ENCODE data around the gene NR2E3. TPM values are rescaled to one million over a fixed set of nuclear protein-coding genes. Genes with fewer than 3 reads are reported as not detected.

Gene NR2E3
- polyA plus RNA-seq, 3 donors, result not detected

DNA sequence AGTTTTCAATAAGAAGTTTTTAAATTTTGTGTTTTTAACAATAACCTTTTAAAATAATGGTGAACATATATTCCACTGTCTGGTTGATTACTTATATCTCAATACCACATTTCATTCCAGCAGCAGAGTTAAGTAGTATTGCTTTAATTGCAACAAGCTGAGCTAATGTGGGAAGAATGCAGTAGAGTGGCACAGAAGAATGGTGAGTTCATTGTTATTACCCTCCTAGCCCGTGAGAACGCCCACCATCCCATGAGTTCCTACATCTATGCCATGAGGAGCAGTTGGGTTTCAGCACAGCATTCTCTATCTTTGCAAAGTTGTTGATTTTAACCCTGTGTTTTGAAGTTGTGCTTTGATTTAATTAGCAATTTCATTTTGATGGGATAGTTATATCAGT lies 17.8 kb upstream of the NR2E3 start:
- Mint-ChIP-seq H3K27ac (no peak overlapping the region), H3K27me3 (ENCODE audit: low read depth in 3 of 3) (peaks cover 0 to 6% (median 4%) of the 10 kb centered on the region in 3 donors), H3K36me3 (no peaks in the 10 kb centered on the region), H3K4me3 (no peak overlapping the region), H3K4me1 (no peaks in the 10 kb centered on the region), H3K9me3 (peaks cover 0 to 4% (median 0%) of the 10 kb centered on the region in 7 donors)
- Histone ChIP-seq H3K27me3 (ENCODE audit: control insufficient read depth in 2 of 2, insufficient read depth in 2 of 2, low read length in 2 of 2) (no peaks in the 10 kb centered on the region), H2AFZ (ENCODE audit: insufficient read depth, low read depth, low read length, poor library complexity, severe bottlenecking) (no peak overlapping the region), H3K36me3 (replicated peaks in 1 of 2; ENCODE audit: control insufficient read depth in 1 of 2, insufficient read depth in 2 of 2, low read length in 2 of 2) (no peaks in the 10 kb centered on the region), H3K79me2 (ENCODE audit: insufficient read depth, low read length) (no peaks in the 10 kb centered on the region), H3K4me1 (ENCODE audit: control insufficient read depth in 1 of 2, insufficient read depth in 2 of 2, low read length in 2 of 2) (no peaks in the 10 kb centered on the region), H3K9ac (ENCODE audit: insufficient read depth, low read length, poor library complexity, severe bottlenecking) (no peak overlapping the region), H3K27ac (ENCODE audit: low read depth in 1 of 2, low read length in 2 of 2) (no peak overlapping the region), H3K4me2 (replicated peaks; ENCODE audit: extremely low read depth, low read length, poor library complexity, severe bottlenecking) (no peak overlapping the region), H4K20me1 (ENCODE audit: insufficient read depth, low read length) (no peaks in the 10 kb centered on the region), H3K9me3 (replicated peaks in 1 of 2; ENCODE audit: control insufficient read depth in 1 of 2, insufficient read depth in 1 of 2, low read length in 2 of 2) (no peaks in the 10 kb centered on the region), H3K4me3 (replicated peaks in 1 of 3; ENCODE audit: low read depth in 2 of 3, low read length in 3 of 3) (no peak overlapping the region)
- TF ChIP-seq, protein P1, sequence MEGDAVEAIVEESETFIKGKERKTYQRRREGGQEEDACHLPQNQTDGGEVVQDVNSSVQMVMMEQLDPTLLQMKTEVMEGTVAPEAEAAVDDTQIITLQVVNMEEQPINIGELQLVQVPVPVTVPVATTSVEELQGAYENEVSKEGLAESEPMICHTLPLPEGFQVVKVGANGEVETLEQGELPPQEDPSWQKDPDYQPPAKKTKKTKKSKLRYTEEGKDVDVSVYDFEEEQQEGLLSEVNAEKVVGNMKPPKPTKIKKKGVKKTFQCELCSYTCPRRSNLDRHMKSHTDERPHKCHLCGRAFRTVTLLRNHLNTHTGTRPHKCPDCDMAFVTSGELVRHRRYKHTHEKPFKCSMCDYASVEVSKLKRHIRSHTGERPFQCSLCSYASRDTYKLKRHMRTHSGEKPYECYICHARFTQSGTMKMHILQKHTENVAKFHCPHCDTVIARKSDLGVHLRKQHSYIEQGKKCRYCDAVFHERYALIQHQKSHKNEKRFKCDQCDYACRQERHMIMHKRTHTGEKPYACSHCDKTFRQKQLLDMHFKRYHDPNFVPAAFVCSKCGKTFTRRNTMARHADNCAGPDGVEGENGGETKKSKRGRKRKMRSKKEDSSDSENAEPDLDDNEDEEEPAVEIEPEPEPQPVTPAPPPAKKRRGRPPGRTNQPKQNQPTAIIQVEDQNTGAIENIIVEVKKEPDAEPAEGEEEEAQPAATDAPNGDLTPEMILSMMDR (IDR thresholded peaks at IDR 0.05), result no peak
- intact Hi-C loops (cut with micrococcal nuclease), result no loop called here
- no CpG with 5 or more reads among the region's 2 CpGs for WGBS (ENCODE audit: insufficient coverage)
- DNase-seq, result no peak

DNA sequence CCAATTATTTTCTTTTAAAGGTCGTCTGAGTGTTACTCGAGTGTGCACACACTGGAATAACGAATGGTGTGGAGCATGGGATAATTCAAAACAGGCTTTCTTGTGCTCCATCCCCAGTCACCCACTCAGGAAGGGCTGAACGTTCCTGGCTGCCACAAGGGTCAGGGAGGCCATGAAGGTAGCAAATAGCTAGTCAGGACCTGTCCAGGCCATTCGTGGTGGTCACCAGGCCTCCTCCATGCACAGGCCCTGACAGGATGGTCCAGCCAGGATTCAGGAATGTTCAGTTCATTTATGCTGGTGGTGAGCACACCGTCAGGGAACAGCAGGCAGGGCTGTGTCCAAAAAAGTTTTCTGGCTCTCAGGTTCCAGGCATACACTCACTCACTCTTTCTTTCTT lies 11.7 kb upstream of the NR2E3 start:
- Histone ChIP-seq H3K4me2 (replicated peaks; ENCODE audit: extremely low read depth, low read length, poor library complexity, severe bottlenecking) (no peak overlapping the region), H4K20me1 (ENCODE audit: insufficient read depth, low read length) (no peaks in the 10 kb centered on the region), H2AFZ (ENCODE audit: insufficient read depth, low read depth, low read length, poor library complexity, severe bottlenecking) (no peak overlapping the region), H3K79me2 (ENCODE audit: insufficient read depth, low read length) (no peaks in the 10 kb centered on the region), H3K9ac (ENCODE audit: insufficient read depth, low read length, poor library complexity, severe bottlenecking) (no peak overlapping the region), H3K27me3 (ENCODE audit: control insufficient read depth in 2 of 2, insufficient read depth in 2 of 2, low read length in 2 of 2) (no peaks in the 10 kb centered on the region), H3K36me3 (replicated peaks in 1 of 2; ENCODE audit: control insufficient read depth in 1 of 2, insufficient read depth in 2 of 2, low read length in 2 of 2) (no peaks in the 10 kb centered on the region), H3K4me3 (replicated peaks in 1 of 3; ENCODE audit: low read depth in 2 of 3, low read length in 3 of 3) (no peak overlapping the region), H3K27ac (ENCODE audit: low read depth in 1 of 2, low read length in 2 of 2) (no peak overlapping the region), H3K4me1 (ENCODE audit: control insufficient read depth in 1 of 2, insufficient read depth in 2 of 2, low read length in 2 of 2) (no peaks in the 10 kb centered on the region), H3K9me3 (replicated peaks in 1 of 2; ENCODE audit: control insufficient read depth in 1 of 2, insufficient read depth in 1 of 2, low read length in 2 of 2) (no peaks in the 10 kb centered on the region)
- no peaks in the 10 kb centered on the region for H3K36me3 Mint-ChIP-seq
- WGBS (ENCODE audit: insufficient coverage), result 82% methylated on average over 5 of the region's 6 CpGs
- intact Hi-C loops (cut with micrococcal nuclease), result no loop called here
- TF ChIP-seq, protein P1 (IDR thresholded peaks at IDR 0.05), result no peak
- H3K9me3 Mint-ChIP-seq, result peaks cover 0 to 6% (median 3%) of the 10 kb centered on the region in 7 donors
- no peaks in the 10 kb centered on the region for H3K4me1 Mint-ChIP-seq
- peaks cover 6 to 8% (median 7%) of the 10 kb centered on the region in 3 donors for H3K27me3 Mint-ChIP-seq (ENCODE audit: low read depth in 3 of 3)
- no peak for DNase-seq
- H3K4me3 Mint-ChIP-seq, result no peak overlapping the region
- no peak overlapping the region for H3K27ac Mint-ChIP-seq

Data from CD14-positive monocyte (primary cell).